ENCODE data around the gene HORMAD2. TPM values are rescaled to one million over a fixed set of nuclear protein-coding genes. Genes with fewer than 3 reads are reported as not detected.
"Not testable (repeated sequence)": the region's sequence is repeated elsewhere in the genome, so short reads cannot be mapped to it uniquely, and the experiment has no call there.

HORMAD2 gene
- total RNA-seq, 1 donor from 2014 or later = not detected

GRCh38 chr22:30197389-30197788 lies 117.1 kb downstream of the HORMAD2 start:
- intact Hi-C loops (cut with DNase I) = no loop called here
- DNase-seq (ENCODE audit: low spot score) (no peak), ATAC-seq (no peak)

GRCh38 chr22:30198152-30198825 lies 118.0 kb downstream of the HORMAD2 start:
- DNase-seq (ENCODE audit: low spot score) = no peak
- intact Hi-C loops (cut with DNase I) = no loop called here
- ATAC-seq = no peak

GRCh38 chr22:30198921-30199320 lies 118.7 kb downstream of the HORMAD2 start:
- intact Hi-C loops (cut with DNase I) = no loop called here
- ATAC-seq = no peak
- no peak for DNase-seq (ENCODE audit: low spot score)

- ATAC-seq; DNase-seq (ENCODE audit: low spot score); intact Hi-C loops (cut with DNase I): not testable (repeated sequence)
These were observed 120.6 kb downstream of the HORMAD2 start for GRCh38 chr22:30200905-30201304.

- intact Hi-C loops (cut with DNase I) = no loop called here
- DNase-seq (ENCODE audit: low spot score) (no peak), ATAC-seq (no peak)
These were observed 121.7 kb downstream of the HORMAD2 start for GRCh38 chr22:30201945-30202344.

- intact Hi-C loops (cut with DNase I) = no loop called here
- DNase-seq (ENCODE audit: low spot score) (no peak), ATAC-seq (peak; percentile 44)
These were observed 122.3 kb downstream of the HORMAD2 start for GRCh38 chr22:30202531-30203006.

- DNase-seq (ENCODE audit: low spot score) = no peak
- intact Hi-C loops (cut with DNase I) = no loop called here
- no peak for ATAC-seq
These were observed 123.9 kb downstream of the HORMAD2 start for GRCh38 chr22:30204015-30204741.

GRCh38 chr22:30204742-30205111 lies 124.5 kb downstream of the HORMAD2 start:
- intact Hi-C loops (cut with DNase I) = no loop called here
- ATAC-seq (no peak), DNase-seq (ENCODE audit: low spot score) (no peak)

GRCh38 chr22:30205281-30206115 lies 125.2 kb downstream of the HORMAD2 start:
- intact Hi-C loops (cut with DNase I) = no loop called here
- ATAC-seq (peak; percentile 54), DNase-seq (ENCODE audit: low spot score) (no peak)

GRCh38 chr22:30206944-30207343 lies 126.7 kb downstream of the HORMAD2 start:
- ATAC-seq (peak; percentile 30), DNase-seq (ENCODE audit: low spot score) (no peak)
- intact Hi-C loops (cut with DNase I) = no loop called here

GRCh38 chr22:30208631-30209603 lies 128.7 kb downstream of the HORMAD2 start:
- peak; percentile 81 for ATAC-seq
- intact Hi-C loops (cut with DNase I) = no loop called here
- DNase-seq (ENCODE audit: low spot score) = peak; percentile 83

- DNase-seq (ENCODE audit: low spot score) (no peak), ATAC-seq (no peak)
- intact Hi-C loops (cut with DNase I) = no loop called here
These were observed 129.4 kb downstream of the HORMAD2 start for GRCh38 chr22:30209642-30210041.

GRCh38 chr22:30210235-30210909 lies 130.1 kb downstream of the HORMAD2 start:
- intact Hi-C loops (cut with DNase I) = no loop called here
- ATAC-seq (peak; percentile 63), DNase-seq (ENCODE audit: low spot score) (peak; percentile 73)

GRCh38 chr22:30211124-30211820 lies 131.0 kb downstream of the HORMAD2 start:
- intact Hi-C loops (cut with DNase I) = no loop called here

GRCh38 chr22:30212363-30212995 lies 132.2 kb downstream of the HORMAD2 start:
- DNase-seq (ENCODE audit: low spot score) (peak; percentile 80), ATAC-seq (peak; percentile 59)
- intact Hi-C loops (cut with DNase I) = no loop called here

More at GRCh38 chr22:30211124-30211820, 131.0 kb downstream of the HORMAD2 start:
- ATAC-seq (no peak), DNase-seq (ENCODE audit: low spot score) (no peak)

GRCh38 chr22:30212996-30213441 lies 132.8 kb downstream of the HORMAD2 start:
- intact Hi-C loops (cut with DNase I) = no loop called here
- DNase-seq (ENCODE audit: low spot score) (no peak), ATAC-seq (no peak)
